Activated CD4-positive, alpha-beta T cell treated with anti-CD3 and anti-CD28 coated beads, Interleukin-2, amount 50 U/mL, for 4 hours (primary cell): Measurements from ENCODE around the gene DEFB121.

Source experiments
- DNase-seq, 2 experiments: peaks; one replicate each; pipeline ENCODE4 v3.0.0-alpha.2; 2020

The DEFB121 gene

DNA sequence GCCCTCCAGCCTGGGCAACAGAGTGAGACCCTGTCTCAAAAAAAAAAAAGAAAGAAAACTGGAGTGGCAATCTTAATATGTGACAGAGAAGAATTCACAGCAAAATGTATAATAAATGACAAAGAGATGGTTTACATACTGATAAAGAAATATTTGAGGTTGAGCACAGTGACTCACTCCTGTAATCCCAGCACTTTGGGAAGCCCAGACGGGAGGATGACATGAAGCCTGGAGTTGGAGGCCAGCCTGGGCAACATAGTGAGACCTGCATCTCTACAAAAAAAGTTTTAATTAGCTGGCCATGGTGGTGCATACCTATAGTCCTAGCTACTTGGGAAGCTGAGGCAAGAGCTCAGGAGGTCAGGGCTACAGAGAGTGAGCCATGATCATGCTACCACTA, 50.0 kb downstream of the DEFB121 start:
- no peak for DNase-seq
